Activated CD4-positive, alpha-beta T cell treated with anti-CD3 and anti-CD28 coated beads, Interleukin-2, Interleukin-6, amounts not matched to agents 100 ng/mL and 50 ng/mL, durations not matched to agents 16 hours and 8 hours (primary cell): Measurements from ENCODE around the gene STUM.
"Not testable (repeated sequence)": the region's sequence is repeated elsewhere in the genome, so short reads cannot be mapped to it uniquely, and the experiment has no call there.

Experiments used
- DNase-seq: peaks from one replicate; pipeline ENCODE4 v3.0.0-alpha.2; 2020

STUM gene

DNA sequence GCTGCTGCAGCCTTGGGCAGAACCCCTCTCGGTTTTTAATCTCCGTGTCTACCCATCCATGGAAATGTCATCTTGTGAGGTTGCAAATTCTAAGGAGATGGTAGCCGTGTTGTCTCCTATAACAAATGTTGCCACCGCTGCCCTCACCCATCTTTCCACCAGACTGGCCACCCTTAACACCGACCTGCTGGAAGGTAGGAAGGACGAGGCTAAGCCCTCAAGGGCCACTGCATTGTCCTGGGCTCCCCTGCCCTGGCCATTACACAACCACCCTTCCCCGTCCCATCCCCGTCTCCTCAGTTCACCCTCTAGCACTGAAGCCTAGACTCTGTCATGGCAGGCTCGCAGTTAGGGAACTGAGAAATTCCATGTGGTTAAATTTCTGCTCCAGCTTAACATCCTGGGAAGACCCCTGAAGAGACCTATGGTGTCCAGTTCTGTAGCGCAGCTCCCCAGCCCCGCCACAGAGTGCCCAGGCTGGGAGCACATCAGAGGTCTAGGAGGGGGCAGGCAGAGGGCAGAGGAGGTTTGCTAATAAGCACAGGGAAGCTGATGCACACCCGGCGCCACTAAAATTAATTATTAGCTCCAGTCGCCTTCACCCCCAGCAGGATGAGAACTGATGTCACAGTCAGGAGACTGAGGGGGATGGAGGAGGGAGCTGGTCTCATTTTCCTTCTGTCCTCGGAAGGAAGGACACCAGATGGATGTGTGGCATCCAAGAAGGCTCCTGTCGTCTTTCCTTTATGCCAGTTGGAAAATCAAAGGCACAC is 38.3 kb downstream of the STUM start:
- DNase-seq = no peak

DNA sequence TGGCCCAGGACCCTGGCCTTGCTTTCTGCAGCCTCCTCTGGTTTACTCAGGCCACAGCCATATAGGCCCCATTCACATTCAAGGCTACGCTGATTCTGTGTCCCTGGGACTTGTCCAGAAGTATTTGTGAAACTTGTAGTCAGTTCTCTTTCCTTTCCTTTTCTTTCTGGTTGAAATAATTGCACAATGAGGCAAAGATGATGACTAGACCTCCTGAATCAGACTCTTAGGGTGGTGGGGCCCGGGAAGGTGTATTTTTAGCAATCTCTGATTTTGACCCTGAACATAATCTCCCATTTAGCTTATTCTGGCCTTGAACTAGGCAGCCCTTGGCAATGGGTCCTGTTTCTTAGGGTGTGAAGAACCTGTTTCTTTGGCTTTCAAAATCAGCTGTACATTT is 39.9 kb downstream of the STUM start:
- no peak for DNase-seq

DNA sequence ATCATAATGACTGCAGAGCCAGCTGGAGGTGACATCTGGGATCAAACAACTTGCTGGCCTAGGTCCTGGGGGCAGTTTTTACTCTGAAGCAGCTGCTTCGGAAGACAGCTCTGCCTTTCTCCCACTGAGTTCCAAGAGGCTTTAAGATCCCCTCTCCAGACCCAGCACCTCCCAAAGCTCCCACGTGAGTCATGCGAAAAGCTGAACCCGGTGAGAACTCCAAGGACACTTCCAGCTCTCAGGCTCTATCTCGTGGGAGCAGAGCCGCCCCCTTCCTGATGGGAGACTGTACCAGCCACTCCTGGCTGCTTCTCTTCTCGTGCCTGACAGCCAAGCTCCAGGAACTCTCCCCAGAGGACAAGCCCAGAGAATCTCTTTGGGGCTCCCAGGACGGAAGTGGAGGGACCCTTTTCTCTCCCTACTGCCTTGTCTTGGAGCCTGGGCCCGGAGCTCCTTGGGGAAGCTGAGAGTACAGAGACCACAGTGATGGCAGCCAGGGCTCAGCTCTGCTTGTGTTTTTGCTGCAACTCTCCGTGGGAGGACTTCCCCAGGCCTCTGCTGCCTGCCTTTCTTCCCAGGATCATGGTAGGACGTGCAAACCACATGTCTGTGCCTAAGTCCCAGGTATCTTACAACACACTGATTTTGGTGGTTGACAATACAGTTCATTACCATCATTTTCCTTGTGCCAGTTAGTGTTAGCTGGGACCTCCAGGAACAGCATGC is 40.6 kb downstream of the STUM start:
- no peak for DNase-seq

DNA sequence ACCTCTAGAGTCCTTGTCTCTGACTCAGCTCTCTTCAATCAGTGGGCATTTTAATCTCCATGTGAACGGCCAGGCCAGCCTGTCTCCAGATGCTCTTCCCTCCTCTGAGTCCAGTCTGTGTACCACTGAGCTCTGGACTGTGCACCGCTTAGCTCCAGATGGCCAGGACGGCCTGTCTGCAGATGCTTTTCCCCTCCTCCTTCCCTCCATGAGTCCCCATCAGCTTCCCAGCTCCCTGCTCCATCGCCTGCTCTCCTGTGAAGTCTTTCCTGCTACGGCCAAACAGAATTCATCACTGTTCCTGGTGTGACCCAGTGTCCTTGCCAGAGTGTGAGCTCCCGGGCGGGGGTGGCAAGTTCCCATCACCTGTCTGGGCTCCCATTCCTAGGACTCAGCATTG is 42.0 kb downstream of the STUM start:
- DNase-seq = no peak

DNA sequence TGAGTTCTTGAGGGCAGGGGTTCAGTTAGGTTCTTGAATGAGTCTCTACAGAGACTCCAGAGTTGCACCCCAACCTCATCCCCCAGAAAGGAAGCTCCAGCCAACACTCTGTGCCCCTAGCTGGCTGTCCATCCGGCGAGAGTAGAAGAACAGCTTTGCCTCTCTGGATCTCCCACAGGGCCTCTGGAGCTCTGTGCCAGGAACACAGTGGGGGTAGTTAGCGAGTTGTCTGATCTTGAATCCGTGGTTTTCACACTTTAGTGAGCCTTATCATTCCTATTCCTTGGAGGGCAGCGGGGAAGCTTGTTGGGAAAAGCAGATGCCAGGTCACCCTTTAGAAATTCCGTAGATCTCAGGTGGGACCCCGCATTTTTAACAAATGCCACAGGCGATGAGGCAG is 45.0 kb downstream of the STUM start:
- DNase-seq = no peak

DNA sequence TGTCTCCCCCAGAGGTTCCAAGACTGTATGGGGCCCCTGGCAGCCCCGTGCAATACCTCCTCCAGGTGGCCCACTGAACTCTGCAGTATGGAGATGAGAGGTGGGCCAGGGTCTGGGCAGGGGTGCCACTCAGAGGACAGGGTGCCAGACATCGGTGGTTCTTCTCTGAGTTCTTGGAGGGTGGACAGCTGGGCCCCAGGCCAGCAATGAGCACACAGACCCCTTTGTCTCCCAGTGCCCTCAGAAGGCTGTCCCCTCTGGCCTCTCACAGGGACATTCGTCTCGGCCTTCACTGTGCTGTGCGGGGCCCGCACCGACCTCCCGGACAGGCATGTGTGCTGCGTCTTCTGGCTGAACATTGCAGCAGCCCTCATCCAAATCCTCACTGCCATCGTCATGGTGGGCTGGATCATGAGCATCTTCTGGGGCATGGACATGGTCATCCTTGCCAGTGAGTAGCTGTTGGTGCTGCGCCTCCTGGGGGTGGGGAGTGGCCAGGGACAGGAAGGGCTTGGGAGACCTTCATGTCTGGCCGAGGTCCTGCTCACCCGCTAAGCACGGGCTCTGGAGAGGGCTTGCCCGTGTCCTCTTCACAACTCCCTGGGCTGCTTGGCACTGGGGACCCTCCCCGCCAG is 48.1 kb downstream of the STUM start:
- no peak for DNase-seq

DNA sequence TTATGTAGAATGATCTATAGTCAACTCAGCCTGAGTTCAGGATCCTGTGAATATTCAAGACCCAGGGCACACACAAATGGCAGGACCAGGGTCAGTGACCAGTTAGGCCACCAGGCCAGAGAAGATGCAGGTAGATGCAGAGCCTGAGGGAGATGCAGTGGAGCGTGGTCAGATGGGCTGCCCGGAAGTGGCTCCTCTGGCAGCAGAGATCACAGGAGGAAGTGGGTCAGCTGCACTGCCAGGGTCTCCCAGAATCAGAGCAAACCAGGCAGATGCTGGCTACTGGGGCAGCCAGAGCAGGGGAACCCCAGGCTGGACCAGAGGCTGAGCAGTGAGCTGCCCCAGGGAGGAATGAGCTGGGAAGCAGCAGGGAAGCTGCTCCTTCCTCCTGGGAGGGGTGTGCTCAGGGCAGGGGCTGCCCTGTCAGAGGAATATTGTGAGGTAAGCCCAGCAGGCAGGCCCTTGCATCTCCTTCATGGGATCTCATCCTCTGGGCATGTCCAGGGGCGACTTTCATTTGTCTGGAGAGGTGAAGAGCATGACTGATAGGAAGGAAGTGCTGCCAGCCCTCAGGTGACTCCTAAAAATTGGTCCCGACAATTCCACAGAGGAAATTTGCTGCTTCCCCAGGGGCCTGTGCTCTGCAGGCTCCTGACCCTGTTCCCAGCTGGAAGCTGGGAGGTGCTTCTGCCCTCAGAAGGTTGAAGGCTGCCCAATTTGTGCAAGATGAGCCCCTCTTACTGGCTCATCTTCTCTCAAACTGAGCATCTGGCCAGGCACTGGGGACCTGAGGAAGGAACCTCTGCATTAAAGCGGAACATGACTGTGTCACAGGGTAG is 49.3 kb downstream of the STUM start:
- DNase-seq = no peak

DNA sequence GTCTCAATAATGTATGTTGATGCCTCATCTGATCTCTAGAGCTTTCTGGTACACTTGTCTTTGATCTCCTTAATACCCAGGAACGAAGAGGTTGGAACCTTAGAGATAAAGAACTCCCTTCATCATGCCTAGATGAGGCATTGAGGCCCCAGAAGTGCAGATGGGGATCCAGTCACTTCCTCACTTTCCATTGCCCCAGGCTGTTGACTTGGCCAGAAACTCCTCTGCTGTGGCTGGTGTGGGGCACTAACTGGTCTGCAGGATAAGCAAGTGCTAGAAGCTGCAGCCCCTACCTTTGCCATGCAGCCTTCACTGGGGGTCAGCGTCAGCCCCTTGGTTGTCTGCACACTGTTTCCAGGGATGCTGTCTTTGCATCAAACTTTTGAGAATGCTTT is 49.9 kb downstream of the STUM start:
- DNase-seq = no peak

DNA sequence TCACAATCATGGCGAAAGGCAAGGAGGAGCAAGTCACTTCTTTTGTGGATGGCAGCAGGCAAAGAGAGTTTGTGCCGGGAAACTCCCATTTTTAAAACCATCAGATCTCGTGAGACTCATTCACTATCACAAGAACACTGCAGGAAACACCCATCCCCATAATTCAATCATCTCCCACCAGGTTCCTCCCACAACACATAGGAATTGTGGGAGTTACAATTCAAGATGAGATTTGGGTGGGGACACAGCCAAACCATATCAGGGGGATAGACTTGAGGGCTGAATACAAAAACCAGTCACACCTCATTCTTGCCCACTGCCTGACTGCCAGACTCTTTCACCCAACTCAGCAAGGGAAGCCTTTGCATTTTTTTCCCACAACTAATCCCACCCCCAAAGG is 50.4 kb downstream of the STUM start:
- not testable (repeated sequence) for DNase-seq

DNA sequence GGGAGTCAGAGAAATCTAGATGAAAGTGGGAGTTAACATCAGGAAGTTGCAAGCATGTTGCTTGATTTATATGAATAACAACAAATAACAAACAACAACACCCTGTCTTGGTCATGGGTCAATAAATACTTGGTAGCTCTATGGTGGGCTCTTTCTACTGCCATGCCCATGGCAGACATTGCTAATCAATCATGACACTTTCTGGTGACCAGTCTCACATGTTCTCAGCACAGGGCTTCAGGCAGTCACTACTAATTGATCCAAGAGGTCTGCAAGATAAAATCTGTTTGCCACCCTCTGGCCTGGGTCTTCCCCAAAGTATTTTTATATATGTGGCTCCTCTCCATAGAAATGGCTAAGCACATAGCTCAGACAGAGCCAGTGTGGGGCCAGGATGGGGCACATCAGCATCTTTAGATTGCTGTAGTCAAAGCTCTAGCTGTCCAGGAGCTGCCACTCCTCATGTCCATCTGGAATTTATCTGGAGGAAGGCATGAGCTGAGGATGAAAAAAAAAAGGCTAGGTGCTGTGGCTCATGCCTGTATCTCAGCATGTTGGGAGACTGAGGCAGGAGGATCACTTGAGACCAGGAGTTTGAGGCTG is 51.2 kb downstream of the STUM start:
- DNase-seq = no peak

DNA sequence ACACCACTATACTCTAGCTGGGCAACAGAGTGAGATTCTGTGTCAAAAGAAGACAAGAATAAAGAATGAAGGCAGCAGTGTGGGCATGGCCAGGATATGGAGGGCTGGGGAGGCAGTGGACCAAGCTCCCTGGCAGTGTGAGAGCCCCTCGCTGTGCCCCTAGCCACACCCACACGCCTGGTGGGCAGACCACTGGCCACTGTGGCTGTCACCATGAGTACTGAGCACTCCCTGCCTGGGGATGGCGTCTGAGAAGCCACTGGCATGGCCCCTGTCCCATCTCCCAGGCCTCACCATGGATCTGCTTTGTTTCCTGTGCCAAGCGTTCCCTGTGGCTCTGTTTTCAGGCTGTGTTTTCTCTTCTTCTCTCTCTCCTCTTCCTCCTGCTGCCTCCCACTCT is 51.7 kb downstream of the STUM start:
- no peak for DNase-seq

DNA sequence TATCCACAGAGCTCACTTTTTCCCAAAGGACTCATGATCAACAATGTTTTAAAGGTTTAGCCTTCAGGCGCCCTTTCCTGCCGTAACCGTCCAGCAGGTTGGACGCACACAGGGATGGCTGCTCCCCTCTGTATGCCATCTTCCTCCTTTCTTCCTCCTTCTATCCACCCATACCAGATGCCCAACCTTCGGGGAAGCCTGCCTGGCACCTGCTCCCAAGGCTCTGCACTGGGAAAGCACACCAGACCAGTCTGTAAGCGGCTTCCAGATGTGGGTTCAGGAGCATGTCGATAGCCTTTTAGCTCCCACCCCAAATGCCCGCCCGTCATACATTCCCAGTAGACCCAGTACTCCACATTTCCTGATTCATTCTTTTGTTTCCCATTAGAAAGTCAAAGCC is 52.9 kb downstream of the STUM start:
- DNase-seq = no peak

DNA sequence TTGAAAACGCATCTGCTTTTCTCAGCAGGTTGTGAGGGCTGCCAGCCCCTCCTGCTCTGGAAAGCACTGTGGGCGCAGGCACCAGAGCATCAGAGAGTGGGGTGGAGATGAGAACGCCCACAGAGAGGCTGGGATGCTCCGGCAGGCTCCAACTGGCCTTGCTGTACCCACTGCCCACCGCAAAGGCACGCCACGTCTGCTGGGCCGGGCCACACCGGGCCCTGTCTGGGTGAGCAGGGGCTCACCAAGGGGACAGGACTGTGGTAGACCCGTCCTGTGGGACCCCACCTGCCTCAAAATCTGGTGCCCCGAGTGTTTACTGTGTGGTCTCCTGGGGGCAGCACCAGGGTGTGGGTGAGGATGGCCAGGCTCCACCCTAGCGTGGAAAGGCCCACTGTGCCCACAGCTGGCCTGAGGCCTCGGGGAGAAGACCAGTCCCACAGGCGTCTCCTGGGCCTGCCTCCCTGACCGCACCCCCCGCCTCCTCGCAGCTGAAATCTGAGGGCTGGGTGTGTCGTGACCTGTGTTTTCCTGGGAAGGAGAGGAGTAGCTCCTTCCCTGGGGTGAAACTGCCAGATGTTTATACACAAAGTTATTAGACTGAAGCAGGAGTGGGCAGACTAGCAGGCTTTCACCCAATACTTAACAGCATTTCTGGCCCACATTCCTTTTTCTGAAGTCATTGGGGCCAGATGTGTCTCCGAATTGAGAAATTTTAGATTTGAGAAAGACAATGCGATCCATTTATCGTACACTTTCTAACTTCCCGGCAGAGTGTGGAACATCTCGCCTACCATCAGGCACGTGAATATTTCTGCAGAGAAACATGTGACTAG is 53.8 kb downstream of the STUM start:
- no peak for DNase-seq

DNA sequence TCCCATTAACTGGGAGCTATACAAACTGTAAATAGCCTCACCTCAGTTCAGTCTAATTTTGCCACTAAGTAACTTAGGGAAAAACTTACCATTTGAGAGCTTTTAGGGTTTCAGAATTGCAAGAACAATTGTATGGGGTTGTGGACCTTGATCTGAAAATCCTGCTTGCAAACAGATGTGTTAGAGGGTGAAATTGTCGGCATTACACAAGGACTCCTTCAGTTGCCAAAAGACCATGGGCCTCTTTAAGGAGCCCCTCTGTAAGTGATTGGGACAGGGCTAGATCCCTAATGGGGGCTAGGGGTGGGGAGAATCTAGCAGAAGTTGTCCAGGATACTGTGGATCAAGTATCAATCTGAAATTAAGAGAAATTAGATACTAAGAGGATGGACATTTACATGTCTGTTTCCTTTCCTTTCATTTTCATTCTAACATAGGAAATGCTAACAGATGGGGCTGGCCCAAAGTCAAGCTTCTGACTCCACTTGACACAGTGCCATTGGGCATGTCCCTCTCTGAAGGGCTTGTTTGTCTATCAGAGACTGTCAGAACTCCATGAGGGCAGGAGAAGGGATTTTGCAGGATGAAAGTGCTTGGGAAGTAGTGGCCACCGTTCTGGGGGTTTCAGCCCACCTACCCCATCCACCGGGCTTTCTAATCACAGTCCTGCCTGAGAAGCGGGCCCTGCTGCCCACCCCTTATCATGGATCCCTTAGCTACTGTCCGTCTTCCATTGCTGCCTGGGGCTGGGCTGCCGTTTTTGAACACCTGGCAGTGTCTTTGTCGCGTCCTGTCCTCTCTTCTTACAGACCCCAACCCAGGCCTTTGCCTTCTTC is 54.7 kb downstream of the STUM start:
- DNase-seq = no peak

DNA sequence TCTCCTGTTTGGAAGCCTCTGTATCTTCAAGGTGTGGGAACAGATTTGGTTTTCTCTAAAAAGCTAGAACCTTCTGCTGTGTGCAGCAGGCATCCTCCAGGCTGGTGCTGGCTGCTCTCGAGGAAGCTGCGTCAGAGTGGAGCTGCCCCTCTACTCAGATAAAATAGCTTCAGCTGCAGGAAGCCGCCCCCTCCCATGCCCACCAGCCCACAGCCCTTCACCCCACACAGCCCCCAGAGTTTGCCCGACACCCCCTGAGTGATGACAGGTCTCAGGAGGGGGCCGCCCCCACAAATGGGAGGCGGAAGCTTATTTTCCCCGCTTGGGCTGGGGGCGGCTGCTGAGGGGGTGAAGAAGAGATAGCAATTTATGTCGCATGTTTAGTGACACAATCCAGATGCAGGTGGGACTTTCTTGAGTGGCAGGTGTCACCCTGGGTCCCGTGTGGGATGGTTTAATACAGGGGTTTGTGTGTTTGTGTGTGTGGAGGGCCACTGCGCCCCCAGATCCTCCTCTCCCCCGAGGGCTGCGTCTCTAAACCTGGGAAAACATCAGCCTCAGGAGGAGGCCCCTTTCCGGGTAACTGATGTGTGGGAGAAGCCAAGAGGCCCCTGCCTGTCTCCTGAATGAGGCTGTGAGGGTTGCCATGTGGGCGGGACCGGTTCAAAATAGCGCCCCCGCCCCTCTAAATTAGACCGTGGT is 55.4 kb downstream of the STUM start:
- no peak for DNase-seq

DNA sequence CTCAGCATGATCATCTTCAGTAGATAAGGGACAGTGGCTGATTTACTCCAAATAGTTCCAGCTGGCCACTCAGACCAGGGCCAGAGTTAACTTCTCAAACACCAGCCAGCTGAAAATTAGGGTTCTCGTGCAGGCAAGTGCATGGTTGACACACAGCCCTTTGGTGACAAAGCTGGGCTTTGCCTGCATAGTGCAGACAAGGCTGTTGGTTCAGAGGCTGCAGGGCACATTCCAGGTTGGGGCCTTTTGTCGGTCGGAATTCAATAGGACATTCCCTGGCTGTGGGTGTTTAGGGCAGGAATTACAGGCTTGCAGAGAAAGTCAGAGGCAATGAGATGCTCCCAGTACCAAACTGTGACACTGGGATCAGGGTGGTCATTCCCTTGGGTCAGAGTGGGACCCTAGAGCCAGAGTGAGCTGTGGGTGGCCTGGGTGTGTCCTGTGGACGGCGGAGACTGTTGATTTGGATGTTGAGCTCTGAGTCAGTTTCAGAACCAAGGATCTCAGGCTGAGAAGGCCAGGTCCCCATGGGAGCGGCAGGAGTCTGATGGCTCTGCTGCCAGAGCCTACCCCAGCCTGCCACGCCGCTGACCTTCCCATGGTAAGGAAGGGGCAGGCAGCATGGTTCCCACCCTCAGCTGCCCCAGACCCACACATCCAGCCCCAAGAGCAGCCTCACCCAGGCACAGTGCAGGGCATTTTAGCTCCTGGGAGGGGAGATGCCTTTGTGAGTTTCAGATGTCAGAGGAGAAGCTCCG is 56.2 kb downstream of the STUM start:
- no peak for DNase-seq

DNA sequence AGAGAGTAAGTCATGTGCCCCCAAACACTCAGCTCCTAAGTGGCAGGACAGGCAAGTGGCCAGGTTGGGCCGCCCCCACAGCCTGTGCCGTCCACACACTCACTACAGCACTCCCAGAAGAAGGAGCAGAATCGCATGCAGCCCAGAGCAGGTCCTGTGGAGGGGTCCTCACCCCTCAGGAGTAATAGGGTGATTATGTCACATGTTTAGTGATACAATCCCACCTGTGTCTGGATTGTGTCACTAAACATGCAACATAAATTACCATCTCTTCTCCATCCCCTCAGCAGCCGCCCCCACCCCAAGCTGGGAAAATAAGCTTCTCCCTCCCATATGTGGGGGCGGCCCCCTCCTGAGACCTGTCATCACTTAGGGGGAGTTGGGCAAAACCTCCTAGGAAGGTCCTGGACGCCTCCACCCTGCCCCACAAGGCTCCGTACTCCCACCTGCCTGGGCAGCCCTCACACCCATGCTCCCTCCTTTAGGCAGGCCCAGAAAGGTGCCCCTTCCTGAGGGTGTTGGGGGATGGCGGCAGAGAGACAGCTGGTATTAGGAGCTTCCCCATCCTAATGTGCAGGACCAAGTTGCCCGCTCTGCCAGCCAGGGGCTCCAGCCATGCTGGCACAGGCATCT is 56.9 kb downstream of the STUM start:
- DNase-seq = no peak

DNA sequence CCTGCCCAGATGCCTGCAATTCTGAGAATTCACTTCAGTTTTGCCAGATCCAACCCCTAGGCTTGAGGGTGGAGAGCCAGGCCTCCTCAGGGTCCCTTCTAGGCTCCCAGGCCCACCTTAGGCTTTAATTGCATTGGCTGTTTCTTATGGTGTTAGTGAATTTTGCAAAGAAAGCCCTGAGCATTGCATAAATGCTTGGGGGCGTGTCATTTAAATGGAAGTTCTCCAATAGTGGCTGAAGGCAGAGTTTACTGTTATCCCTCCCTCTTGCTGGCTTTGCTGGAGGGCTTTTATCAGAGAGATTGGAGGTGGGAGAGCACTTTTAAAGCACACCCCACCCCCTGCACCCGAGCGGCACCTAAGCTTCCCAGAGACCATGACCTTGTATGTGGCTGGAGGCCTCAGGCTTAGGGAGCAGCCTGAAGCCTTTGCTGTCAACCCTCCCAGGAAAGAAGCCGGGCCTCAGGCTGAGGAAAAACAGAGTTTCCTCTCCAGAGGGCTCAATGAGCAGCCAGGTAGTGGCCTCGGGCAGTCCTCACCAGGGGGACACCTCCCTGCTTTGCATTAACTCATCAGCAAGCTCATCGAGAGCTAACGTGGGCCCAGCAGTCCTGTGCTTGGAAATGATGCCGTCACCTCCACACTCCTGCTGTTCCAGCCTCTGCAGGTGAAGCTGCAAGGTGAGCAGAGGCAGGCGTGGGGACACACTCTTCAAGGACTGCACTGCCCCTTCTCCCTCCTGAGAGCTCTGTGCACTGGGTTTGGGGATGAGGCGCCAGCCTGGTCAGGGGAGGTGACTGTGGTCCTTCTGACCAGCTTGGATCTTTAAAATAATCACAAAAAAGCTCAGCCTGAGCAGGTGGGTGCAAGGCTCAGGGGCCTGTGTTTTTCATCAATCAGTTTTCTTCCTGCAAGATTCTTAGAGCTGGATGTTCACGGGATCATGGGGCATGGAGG is 58.0 kb downstream of the STUM start:
- no peak for DNase-seq
